GM04503 (cell line): ENCODE data around the gene WASF2.
"Not testable (repeated sequence)": the region's sequence is repeated elsewhere in the genome, so short reads cannot be mapped to it uniquely, and the experiment has no call there.

Experiments used
- DNase-seq: peaks from one replicate; pipeline ENCODE4 v3.0.0-alpha.2; 2012; ENCODE audit warnings: low read depth

The WASF2 gene

GRCh38 chr1:27521336-27521831 is 31.4 kb upstream of the WASF2 start:
- DNase-seq = no peak

GRCh38 chr1:27520651-27521050 is 30.7 kb upstream of the WASF2 start:
- DNase-seq = no peak

GRCh38 chr1:27519331-27520258 is 29.6 kb upstream of the WASF2 start:
- no peak for DNase-seq

- DNase-seq = no peak
These were observed 28.8 kb upstream of the WASF2 start for GRCh38 chr1:27518808-27519207.

GRCh38 chr1:27517907-27518718 is 28.1 kb upstream of the WASF2 start:
- no peak for DNase-seq

GRCh38 chr1:27517301-27517700 is 27.3 kb upstream of the WASF2 start:
- no peak for DNase-seq

- DNase-seq = no peak
These were observed 25.7 kb upstream of the WASF2 start for GRCh38 chr1:27515626-27516025.

GRCh38 chr1:27513958-27514357 is 24.0 kb upstream of the WASF2 start:
- DNase-seq = no peak

- DNase-seq = no peak
These were observed 23.6 kb upstream of the WASF2 start for GRCh38 chr1:27513528-27513927.

- DNase-seq = no peak
These were observed 19.4 kb upstream of the WASF2 start for GRCh38 chr1:27509127-27510080.

- DNase-seq = no peak
These were observed 18.1 kb upstream of the WASF2 start for GRCh38 chr1:27507960-27508665.

- no peak for DNase-seq
These were observed 16.7 kb upstream of the WASF2 start for GRCh38 chr1:27506703-27507102.

- DNase-seq = no peak
These were observed 15.4 kb upstream of the WASF2 start for GRCh38 chr1:27505420-27505680.

- DNase-seq = no peak
These were observed 14.8 kb upstream of the WASF2 start for GRCh38 chr1:27504588-27505419.

- DNase-seq = no peak
These were observed 14.0 kb upstream of the WASF2 start for GRCh38 chr1:27503844-27504587.

GRCh38 chr1:27503033-27503432 is 13.1 kb upstream of the WASF2 start:
- no peak for DNase-seq

- DNase-seq = not testable (repeated sequence)
These were observed 11.2 kb upstream of the WASF2 start for GRCh38 chr1:27501159-27501558.

- no peak for DNase-seq
These were observed 9.2 kb upstream of the WASF2 start for GRCh38 chr1:27499142-27499541.

GRCh38 chr1:27496604-27497155 is 6.7 kb upstream of the WASF2 start:
- no peak for DNase-seq
